NCI-H524 (cell line): ENCODE data around the gene DYNC1LI2.

Experiments used
- DNase-seq, 2 experiments: peaks; one replicate each; lab custom pipeline; 2025; lab: John Stamatoyannopoulos, UW

Gene DYNC1LI2

GRCh38 chr16:66740010-66740409, 11.4 kb downstream of the DYNC1LI2 start:
- peak; percentile 5 to 46 for DNase-seq

- no peak for DNase-seq
Measured at GRCh38 chr16:66735891-66736290, 15.5 kb downstream of the DYNC1LI2 start.

GRCh38 chr16:66731101-66731500, 20.3 kb downstream of the DYNC1LI2 start:
- no peak for DNase-seq

- no peak for DNase-seq
Measured at GRCh38 chr16:66728804-66729203, 22.6 kb downstream of the DYNC1LI2 start.

GRCh38 chr16:66728117-66728787, 23.2 kb downstream of the DYNC1LI2 start:
- peak in 1 of 2 experiments; percentile 71 for DNase-seq

- no peak for DNase-seq
Measured at GRCh38 chr16:66720766-66721165, 30.6 kb downstream of the DYNC1LI2 start.

GRCh38 chr16:66719246-66719645, 32.2 kb downstream of the DYNC1LI2 start:
- no peak for DNase-seq

- DNase-seq = no peak
Measured at GRCh38 chr16:66717776-66718175, 33.6 kb downstream of the DYNC1LI2 start.

- DNase-seq = peak; percentile 37 to 51
Measured at GRCh38 chr16:66717112-66717675, 34.2 kb downstream of the DYNC1LI2 start.

- peak; percentile 57 to 84 for DNase-seq
Measured at GRCh38 chr16:66714654-66715307, 36.6 kb downstream of the DYNC1LI2 start.

- DNase-seq = no peak
Measured at GRCh38 chr16:66714062-66714461, 37.3 kb downstream of the DYNC1LI2 start.

- no peak for DNase-seq
Measured at GRCh38 chr16:66713076-66713475, 38.3 kb downstream of the DYNC1LI2 start.

- no peak for DNase-seq
Measured at GRCh38 chr16:66712512-66712911, 38.9 kb downstream of the DYNC1LI2 start.

GRCh38 chr16:66711581-66711980, 39.8 kb downstream of the DYNC1LI2 start:
- DNase-seq = no peak

- DNase-seq = no peak
Measured at GRCh38 chr16:66706506-66706880, 44.9 kb downstream of the DYNC1LI2 start.

GRCh38 chr16:66705790-66706505, 45.5 kb downstream of the DYNC1LI2 start:
- DNase-seq = no peak

GRCh38 chr16:66703406-66704215, 47.8 kb downstream of the DYNC1LI2 start:
- peak in 1 of 2 experiments; percentile 30 for DNase-seq

GRCh38 chr16:66701516-66701915, 49.9 kb downstream of the DYNC1LI2 start:
- no peak for DNase-seq

- no peak for DNase-seq
Measured at GRCh38 chr16:66701026-66701425, 50.4 kb downstream of the DYNC1LI2 start.

- DNase-seq = peak; percentile 10 to 22
Measured at GRCh38 chr16:66699898-66700297, 51.5 kb downstream of the DYNC1LI2 start.

- no peak for DNase-seq
Measured at GRCh38 chr16:66698046-66698445, 53.4 kb downstream of the DYNC1LI2 start.
